ENCODE results near the gene CLASP2. TPM values are rescaled to one million over a fixed set of nuclear protein-coding genes. Genes with fewer than 3 reads are reported as not detected.

Gene CLASP2
- total RNA-seq, 1 experiment from 2014 or later = 58.9 TPM

DNA sequence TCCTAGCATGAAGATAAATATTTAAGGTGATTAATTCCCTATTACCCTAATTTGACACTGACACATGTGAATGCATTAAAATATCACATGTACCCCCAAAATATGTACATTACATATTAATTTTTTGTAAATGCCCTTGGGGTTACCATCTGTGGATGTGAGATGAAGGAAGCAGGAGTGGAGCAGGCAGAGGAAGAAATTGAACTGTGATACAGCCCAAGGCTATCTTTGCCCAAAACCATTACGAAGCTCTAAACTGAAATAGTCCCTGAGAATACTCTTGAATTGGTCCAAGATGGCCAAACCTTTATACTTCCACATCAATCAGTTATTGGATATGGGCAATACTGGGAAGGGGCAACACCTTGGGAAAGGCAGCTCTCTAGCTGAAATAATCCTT, 105.0 kb downstream of the CLASP2 start:
- intact Hi-C loops (cut with micrococcal nuclease) = no loop called here
- Mint-ChIP-seq H3K4me3 (ENCODE audit: unreplicated experiment) (no peak overlapping the region), H3K27ac (ENCODE audit: low read depth, unreplicated experiment) (no peak overlapping the region), H3K27me3 (ENCODE audit: insufficient read depth, unreplicated experiment) (no peaks in the 10 kb centered on the region), H3K36me3 (ENCODE audit: insufficient read depth, unreplicated experiment) (peaks cover 23% of the 10 kb centered on the region), H3K9me3 (ENCODE audit: unreplicated experiment) (no peaks in the 10 kb centered on the region), H3K4me1 (ENCODE audit: insufficient read depth, unreplicated experiment) (no peaks in the 10 kb centered on the region)
- DNase-seq (ENCODE audit: unreplicated experiment) = no peak
- POLR2A ChIA-PET = no interaction called here
- CTCF ChIA-PET = interaction anchor here (0.6 to 1.5 kb wide), 2 partner anchors 23 to 186 kb away, joined by 3 read pairs; no protein-coding TSS in a partner anchor
- TF ChIP-seq, protein P1, sequence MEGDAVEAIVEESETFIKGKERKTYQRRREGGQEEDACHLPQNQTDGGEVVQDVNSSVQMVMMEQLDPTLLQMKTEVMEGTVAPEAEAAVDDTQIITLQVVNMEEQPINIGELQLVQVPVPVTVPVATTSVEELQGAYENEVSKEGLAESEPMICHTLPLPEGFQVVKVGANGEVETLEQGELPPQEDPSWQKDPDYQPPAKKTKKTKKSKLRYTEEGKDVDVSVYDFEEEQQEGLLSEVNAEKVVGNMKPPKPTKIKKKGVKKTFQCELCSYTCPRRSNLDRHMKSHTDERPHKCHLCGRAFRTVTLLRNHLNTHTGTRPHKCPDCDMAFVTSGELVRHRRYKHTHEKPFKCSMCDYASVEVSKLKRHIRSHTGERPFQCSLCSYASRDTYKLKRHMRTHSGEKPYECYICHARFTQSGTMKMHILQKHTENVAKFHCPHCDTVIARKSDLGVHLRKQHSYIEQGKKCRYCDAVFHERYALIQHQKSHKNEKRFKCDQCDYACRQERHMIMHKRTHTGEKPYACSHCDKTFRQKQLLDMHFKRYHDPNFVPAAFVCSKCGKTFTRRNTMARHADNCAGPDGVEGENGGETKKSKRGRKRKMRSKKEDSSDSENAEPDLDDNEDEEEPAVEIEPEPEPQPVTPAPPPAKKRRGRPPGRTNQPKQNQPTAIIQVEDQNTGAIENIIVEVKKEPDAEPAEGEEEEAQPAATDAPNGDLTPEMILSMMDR (IDR thresholded peaks at IDR 0.05; ENCODE audit: unreplicated experiment) = no peak
- no TSS peak for BruUV-seq (replicated peaks)

DNA sequence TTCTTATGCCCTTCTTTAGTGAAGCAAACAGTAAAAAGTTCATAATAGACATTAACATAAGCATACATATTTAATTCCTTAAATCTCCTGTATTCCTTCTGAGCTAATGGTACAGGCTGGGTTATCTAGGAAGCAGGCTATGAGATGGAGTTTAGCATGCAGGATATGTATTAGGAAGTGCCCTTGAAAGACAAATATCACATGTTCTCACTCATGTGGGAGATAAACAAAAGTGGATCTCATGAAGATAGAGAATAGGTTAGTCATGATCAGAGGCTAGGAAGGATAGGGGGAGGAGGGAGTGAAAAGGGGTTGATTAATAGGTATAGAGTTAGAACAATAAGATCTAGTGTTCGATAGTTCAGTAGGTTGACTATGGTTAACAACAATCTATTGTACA, 105.4 kb downstream of the CLASP2 start:
- no peak for DNase-seq (ENCODE audit: unreplicated experiment)
- Mint-ChIP-seq H3K27me3 (ENCODE audit: insufficient read depth, unreplicated experiment) (no peaks in the 10 kb centered on the region), H3K4me1 (ENCODE audit: insufficient read depth, unreplicated experiment) (no peaks in the 10 kb centered on the region), H3K36me3 (ENCODE audit: insufficient read depth, unreplicated experiment) (peaks cover 22% of the 10 kb centered on the region), H3K4me3 (ENCODE audit: unreplicated experiment) (no peak overlapping the region), H3K9me3 (ENCODE audit: unreplicated experiment) (no peaks in the 10 kb centered on the region), H3K27ac (ENCODE audit: low read depth, unreplicated experiment) (no peak overlapping the region)
- BruUV-seq (replicated peaks) = no TSS peak
- ChIA-PET POLR2A (interaction anchor here (1.2 kb wide), 1 partner anchor 10 kb away, joined by 3 read pairs; no protein-coding TSS in a partner anchor), CTCF (interaction anchor here (0.6 to 1.5 kb wide), 3 partner anchors 24 to 187 kb away, joined by 3 read pairs; no protein-coding TSS in a partner anchor)
- TF ChIP-seq, protein P1 (IDR thresholded peaks at IDR 0.05; ENCODE audit: unreplicated experiment) = no peak
- intact Hi-C loops (cut with micrococcal nuclease) = no loop called here

DNA sequence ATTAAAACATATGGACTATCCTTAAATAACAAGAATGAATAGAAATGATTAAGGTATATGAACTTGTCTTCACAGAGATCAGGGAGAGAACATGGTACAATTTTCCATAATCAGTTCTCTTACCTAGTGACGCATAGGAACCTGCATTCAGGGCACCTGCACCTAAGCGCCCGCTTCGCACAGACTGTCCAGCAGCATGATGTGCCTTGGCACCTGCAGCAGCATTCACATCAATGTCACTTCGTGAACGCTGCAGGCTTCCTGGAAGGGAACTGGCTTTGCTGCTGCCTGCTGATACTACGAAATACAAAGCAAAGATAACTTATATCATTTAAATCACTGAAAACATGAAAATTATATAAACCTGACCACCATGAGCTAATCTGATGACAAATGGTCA, 115.2 kb downstream of the CLASP2 start:
- H3K27ac Mint-ChIP-seq (ENCODE audit: low read depth, unreplicated experiment) = no peak overlapping the region
- DNase-seq (ENCODE audit: unreplicated experiment) = no peak
- H3K36me3 Mint-ChIP-seq (ENCODE audit: insufficient read depth, unreplicated experiment) = peaks cover 63% of the 10 kb centered on the region
- no TSS peak for BruUV-seq (replicated peaks)
- ChIA-PET CTCF (interaction anchor here (0.6 kb wide), 1 partner anchor 171 kb away, joined by 3 read pairs; no protein-coding TSS in a partner anchor), POLR2A (interaction anchor here (0.5 kb wide), 1 partner anchor 707 kb away, joined by 4 read pairs; no protein-coding TSS in a partner anchor)
- TF ChIP-seq, protein P1 (IDR thresholded peaks at IDR 0.05; ENCODE audit: unreplicated experiment) = no peak
- no peaks in the 10 kb centered on the region for H3K27me3 Mint-ChIP-seq (ENCODE audit: insufficient read depth, unreplicated experiment)
- no peaks in the 10 kb centered on the region for H3K9me3 Mint-ChIP-seq (ENCODE audit: unreplicated experiment)
- intact Hi-C loops (cut with micrococcal nuclease) = no loop called here
- no peaks in the 10 kb centered on the region for H3K4me1 Mint-ChIP-seq (ENCODE audit: insufficient read depth, unreplicated experiment)
- no peak overlapping the region for H3K4me3 Mint-ChIP-seq (ENCODE audit: unreplicated experiment)

DNA sequence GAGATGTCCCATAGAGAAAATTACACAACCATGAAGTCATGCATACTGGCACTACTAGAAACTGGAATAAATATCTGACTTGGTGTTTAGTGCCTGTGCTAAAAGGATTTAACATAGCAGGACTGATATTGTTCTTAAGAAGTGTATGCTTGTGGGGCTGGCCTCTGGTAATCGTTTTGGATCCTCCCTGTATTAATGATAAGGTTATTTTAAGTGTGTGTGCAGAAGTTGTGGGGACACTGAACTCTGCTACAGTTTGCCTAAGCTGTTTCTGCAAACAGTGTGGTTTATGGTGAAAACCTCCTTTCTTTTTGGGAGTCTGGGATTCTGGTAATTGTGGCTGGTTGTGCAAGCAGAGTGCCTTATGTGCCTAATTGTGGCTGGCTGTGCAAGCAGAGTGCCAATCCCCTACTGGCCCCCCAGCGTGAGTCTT, 120.8 kb downstream of the CLASP2 start:
- TF ChIP-seq, protein P1 (IDR thresholded peaks at IDR 0.05; ENCODE audit: unreplicated experiment) = no peak
- ChIA-PET CTCF (interaction anchor here (0.7 kb wide), 1 partner anchor 25 kb away, joined by 3 read pairs; no protein-coding TSS in a partner anchor), POLR2A (no interaction called here)
- H3K36me3 Mint-ChIP-seq (ENCODE audit: insufficient read depth, unreplicated experiment) = peaks cover 25% of the 10 kb centered on the region
- H3K4me3 Mint-ChIP-seq (ENCODE audit: unreplicated experiment) = no peak overlapping the region
- DNase-seq (ENCODE audit: unreplicated experiment) = no peak
- peaks cover 6% of the 10 kb centered on the region for H3K4me1 Mint-ChIP-seq (ENCODE audit: insufficient read depth, unreplicated experiment)
- no TSS peak for BruUV-seq (replicated peaks)
- intact Hi-C loops (cut with micrococcal nuclease) = no loop called here
- no peaks in the 10 kb centered on the region for H3K9me3 Mint-ChIP-seq (ENCODE audit: unreplicated experiment)
- no peak overlapping the region for H3K27ac Mint-ChIP-seq (ENCODE audit: low read depth, unreplicated experiment)
- H3K27me3 Mint-ChIP-seq (ENCODE audit: insufficient read depth, unreplicated experiment) = no peaks in the 10 kb centered on the region

All from MCF 10A (cell line).